Liver (tissue), 3 donors: ENCODE data around the gene JCAD.

Experiments
- CTCF ChIP-seq: fragments of 150-350 bp; IDR thresholded peaks from 2 replicates; pipeline ENCODE4 v1.5.1; 2017; ENCODE audit warnings: improper control_type of control experiment, low read depth, low read length; ENCODE audit not compliant: missing input control
- MAX ChIP-seq: IDR thresholded peaks from 2 replicates; pipeline ENCODE4 v1.6.1; 2016; ENCODE audit warnings: antibody characterized with exemption
- RAD21 ChIP-seq, 2 donors: IDR thresholded peaks; 2 replicates each; pipeline ENCODE4 v1.6.1; 2016; ENCODE audit warnings: antibody characterized with exemption in 2 of 2, mild to moderate bottlenecking in 2 of 2
- TAF1 ChIP-seq: conservative IDR thresholded peaks from 2 replicates; pipeline ENCODE4 v1.6.1; 2016; ENCODE audit warnings: antibody characterized with exemption, mild to moderate bottlenecking
- YY1 ChIP-seq: IDR thresholded peaks from 2 replicates; pipeline ENCODE4 v1.6.1; 2016; ENCODE audit warnings: antibody characterized with exemption, mild to moderate bottlenecking
- donor health status: healthy.
- donor health status: healthy.

GRCh38 chr10:29976134-29976533, 83.3 kb downstream of the JCAD start:
- TF ChIP-seq MAX, result no peak
- no peak for TF ChIP-seq YY1
- TF ChIP-seq CTCF, result no peak
- no peak for TF ChIP-seq TAF1
- no peak for TF ChIP-seq RAD21 (IDR thresholded peaks at IDR 0.05)
